NCI-H82 treated with DMSO at 0.1 percent for 48 hours (cell line): Measurements from ENCODE around the gene TEX264.
"Not testable (repeated sequence)": the region's sequence is repeated elsewhere in the genome, so short reads cannot be mapped to it uniquely, and the experiment has no call there.

Experiments used
- DNase-seq: peaks from one replicate; lab custom pipeline; 2025; ENCODE audit not compliant: unreplicated experiment; lab: John Stamatoyannopoulos, UW

TEX264 gene

GRCh38 chr3:51715231-51715976 is 44.4 kb downstream of the TEX264 start:
- DNase-seq = no peak

GRCh38 chr3:51715977-51716294 is 44.9 kb downstream of the TEX264 start:
- DNase-seq = no peak

- no peak for DNase-seq
Observed at GRCh38 chr3:51716805-51717204, 45.8 kb downstream of the TEX264 start.

- DNase-seq = no peak
Observed at GRCh38 chr3:51717446-51717845, 46.4 kb downstream of the TEX264 start.

GRCh38 chr3:51717947-51718346 is 46.9 kb downstream of the TEX264 start:
- no peak for DNase-seq

GRCh38 chr3:51718547-51719409 is 47.7 kb downstream of the TEX264 start:
- peak; percentile 73 for DNase-seq

- no peak for DNase-seq
Observed at GRCh38 chr3:51719410-51720025, 48.5 kb downstream of the TEX264 start.

- DNase-seq = no peak
Observed at GRCh38 chr3:51720292-51721061, 49.4 kb downstream of the TEX264 start.

- DNase-seq = no peak
Observed at GRCh38 chr3:51721062-51721745, 50.2 kb downstream of the TEX264 start.

GRCh38 chr3:51722362-51722761 is 51.3 kb downstream of the TEX264 start:
- DNase-seq = no peak

- DNase-seq = no peak
Observed at GRCh38 chr3:51727500-51727899, 56.4 kb downstream of the TEX264 start.

GRCh38 chr3:51729042-51729633 is 58.1 kb downstream of the TEX264 start:
- DNase-seq = no peak

GRCh38 chr3:51733859-51734571 is 63.0 kb downstream of the TEX264 start:
- DNase-seq = no peak

- DNase-seq = no peak
Observed at GRCh38 chr3:51734572-51734907, 63.5 kb downstream of the TEX264 start.

- no peak for DNase-seq
Observed at GRCh38 chr3:51735039-51735438, 64.0 kb downstream of the TEX264 start.

- DNase-seq = no peak
Observed at GRCh38 chr3:51735950-51736349, 64.9 kb downstream of the TEX264 start.

- no peak for DNase-seq
Observed at GRCh38 chr3:51739110-51739509, 68.1 kb downstream of the TEX264 start.

GRCh38 chr3:51742320-51742719 is 71.3 kb downstream of the TEX264 start:
- not testable (repeated sequence) for DNase-seq

GRCh38 chr3:51742978-51743377 is 71.9 kb downstream of the TEX264 start:
- DNase-seq = not testable (repeated sequence)

- DNase-seq = no peak
Observed at GRCh38 chr3:51747840-51748239, 76.8 kb downstream of the TEX264 start.
